Stimulated activated CD4-positive, alpha-beta T cell treated with anti-CD3 and anti-CD28 coated beads, Interleukin-4, amount 100 ng/mL, for 4 hours (primary cell): ENCODE results near the gene WDR48.

ENCODE experiments used
- DNase-seq, 2 experiments: peaks; one replicate each; pipeline ENCODE4 v3.0.0-alpha.2; 2020

The WDR48 gene

DNA sequence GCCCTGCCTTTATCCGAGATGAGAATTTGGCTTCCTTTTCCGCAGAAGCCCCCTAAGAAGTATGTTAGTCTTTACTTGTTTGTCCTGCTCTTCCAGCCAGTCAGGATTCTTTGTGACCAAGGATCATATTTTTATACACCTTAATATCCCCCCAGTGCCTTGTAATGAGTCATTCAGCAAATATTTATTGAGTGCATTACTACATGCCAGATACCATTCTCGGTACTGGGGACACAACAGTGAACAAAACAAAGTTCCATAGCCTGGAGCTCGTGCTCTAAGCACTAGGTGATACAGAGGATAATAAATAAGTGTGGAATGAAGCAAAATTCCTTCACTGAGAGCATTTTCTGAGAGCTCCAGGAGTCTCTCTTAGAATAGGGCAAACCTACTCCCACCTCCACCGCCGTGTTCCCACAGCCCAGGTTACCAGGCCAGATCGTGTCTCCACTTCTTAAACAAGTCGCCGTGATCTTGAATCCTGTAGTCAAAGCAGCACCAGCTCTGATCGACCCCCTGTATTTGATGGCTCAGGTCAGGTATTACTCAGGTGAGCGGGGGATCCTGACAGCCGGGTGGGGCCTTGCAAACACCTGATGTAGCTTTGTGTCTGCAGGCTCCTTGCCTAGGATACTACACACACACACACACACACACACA lies 74.2 kb downstream of the WDR48 start:
- DNase-seq = no peak

DNA sequence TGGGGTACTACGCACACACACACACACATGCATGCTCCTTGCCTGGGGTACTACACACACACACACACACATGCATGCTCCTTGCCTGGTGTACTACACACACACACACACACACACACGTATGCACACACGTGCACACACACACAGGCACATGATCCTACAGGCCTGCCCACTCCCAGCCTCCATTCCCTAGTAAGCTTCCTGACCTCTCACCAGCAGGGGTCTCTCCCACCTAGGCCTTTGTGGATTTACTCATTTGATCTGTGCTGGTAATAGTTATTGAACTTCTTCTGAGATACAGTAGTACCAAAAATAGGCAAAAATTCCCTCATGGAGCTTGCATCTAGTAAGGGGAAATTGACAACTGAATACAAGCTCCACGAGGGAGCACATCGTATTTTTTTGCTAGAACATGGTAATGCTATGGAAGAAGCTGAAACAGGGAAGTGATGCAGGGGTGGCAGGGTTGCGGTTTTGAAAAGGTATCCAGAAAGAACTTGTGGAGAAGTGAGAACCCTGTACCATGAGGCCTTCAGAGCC lies 74.8 kb downstream of the WDR48 start:
- peak in 1 of 2 experiments; percentile 35 for DNase-seq

DNA sequence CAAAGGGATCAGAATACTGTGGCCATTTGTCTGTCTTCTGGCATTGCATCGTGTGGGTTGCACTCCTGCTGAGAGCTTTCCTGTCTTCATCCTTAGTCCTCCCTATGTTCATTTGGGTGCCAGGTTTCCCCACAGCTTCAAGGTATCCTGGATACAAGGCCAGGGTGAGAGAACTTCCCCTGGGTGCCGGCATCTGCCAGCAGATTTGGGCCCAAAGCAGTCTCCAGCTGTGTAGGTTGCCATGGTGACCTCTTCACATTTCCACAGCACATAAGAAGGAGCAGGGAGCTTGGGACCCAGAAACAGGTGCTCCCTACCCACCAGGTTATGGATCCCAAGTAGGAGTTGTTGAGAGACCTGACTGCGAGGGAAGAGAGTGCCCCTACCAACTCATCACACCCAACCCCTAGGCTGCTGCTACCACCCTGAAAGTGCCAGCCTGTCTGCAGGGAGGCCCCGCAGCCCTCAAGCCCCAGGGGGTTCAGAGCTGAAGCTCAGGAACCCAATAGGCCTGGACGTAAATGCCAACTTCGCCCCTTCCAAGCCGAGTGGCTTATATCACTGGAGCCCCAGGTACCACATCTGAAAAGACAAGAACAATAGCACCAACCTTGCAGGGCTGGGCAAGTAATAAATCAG lies 75.6 kb downstream of the WDR48 start:
- DNase-seq = no peak

DNA sequence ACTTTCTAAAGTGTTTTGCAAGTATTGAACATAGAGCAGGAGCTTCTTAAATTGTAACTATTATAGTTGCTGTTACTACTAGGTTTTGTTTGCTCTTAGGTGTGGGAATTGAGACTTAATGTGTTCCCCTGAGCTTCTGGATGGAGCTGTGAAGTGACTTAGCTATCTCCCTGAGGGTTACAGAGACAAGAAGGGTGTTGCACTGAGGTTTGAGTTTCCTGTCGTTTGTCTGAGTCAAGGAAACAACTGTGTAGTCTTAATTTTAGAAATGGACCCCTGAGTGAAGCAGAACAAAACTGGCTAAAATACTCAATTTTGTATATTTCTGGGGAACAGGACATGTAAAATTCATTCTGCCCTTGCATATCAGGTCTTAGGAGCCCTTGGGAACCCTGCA lies 76.1 kb downstream of the WDR48 start:
- DNase-seq = no peak

DNA sequence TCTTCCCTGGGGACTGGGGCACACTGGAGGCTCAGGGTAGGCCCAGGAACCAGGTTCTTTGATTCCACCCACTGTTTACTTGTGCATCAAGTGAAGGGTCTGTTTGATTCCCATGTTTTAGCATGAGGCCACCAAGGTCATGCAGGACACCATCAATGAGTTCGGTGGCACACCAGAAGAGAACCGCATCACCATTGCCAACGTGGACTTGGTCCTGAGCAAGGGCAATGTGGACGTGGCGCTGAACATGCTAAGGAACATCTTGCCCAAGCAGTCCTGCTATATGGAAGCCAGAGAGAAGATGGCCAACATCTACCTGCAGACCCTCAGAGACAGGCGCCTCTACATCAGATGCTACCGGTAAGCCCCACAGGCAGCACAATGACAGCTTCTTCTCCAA lies 77.1 kb downstream of the WDR48 start:
- no peak for DNase-seq

DNA sequence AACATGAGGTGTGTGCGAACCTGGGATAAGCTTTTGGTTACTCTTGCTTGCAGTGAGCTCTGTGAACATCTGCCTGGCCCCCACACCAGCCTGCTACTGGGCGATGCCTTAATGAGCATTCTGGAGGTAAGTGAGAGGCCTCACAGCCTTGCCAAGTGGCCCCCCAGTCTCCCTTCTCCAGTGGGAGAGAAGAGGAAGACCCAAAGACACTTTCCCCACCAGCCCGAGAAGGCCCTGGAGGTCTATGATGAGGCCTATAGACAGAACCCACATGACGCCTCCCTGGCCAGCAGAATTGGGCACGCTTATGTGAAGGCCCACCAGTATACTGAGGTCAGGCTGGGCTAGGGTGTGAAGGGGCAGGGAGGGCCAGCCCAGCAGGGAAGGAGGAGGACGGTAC lies 78.2 kb downstream of the WDR48 start:
- DNase-seq = no peak

DNA sequence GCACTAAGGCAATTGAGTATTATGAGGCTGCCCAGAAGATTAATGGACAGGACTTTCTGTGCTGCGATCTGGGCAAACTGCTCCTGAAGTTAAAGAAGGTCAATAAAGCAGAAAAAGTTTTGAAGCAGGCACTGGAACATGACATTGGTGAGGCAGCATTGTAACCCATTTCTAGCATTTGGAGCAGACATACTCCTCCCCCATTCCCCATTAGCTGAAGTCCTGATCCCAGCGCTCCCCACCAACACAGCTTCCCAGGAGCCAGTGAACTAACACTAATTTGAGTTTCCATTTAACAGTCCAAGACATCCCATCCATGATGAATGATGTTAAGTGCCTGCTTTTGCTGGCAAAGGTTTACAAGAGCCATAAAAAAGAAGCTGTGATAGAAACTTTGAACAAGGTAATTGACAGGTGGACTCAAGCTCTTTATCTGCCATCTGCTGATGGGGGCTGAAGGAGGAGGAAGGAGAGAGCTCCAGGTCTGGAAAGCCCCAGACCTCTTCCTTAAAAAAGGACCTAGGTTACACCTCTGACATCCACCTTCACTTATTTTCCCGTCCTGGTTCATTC lies 79.0 kb downstream of the WDR48 start:
- DNase-seq = no peak

DNA sequence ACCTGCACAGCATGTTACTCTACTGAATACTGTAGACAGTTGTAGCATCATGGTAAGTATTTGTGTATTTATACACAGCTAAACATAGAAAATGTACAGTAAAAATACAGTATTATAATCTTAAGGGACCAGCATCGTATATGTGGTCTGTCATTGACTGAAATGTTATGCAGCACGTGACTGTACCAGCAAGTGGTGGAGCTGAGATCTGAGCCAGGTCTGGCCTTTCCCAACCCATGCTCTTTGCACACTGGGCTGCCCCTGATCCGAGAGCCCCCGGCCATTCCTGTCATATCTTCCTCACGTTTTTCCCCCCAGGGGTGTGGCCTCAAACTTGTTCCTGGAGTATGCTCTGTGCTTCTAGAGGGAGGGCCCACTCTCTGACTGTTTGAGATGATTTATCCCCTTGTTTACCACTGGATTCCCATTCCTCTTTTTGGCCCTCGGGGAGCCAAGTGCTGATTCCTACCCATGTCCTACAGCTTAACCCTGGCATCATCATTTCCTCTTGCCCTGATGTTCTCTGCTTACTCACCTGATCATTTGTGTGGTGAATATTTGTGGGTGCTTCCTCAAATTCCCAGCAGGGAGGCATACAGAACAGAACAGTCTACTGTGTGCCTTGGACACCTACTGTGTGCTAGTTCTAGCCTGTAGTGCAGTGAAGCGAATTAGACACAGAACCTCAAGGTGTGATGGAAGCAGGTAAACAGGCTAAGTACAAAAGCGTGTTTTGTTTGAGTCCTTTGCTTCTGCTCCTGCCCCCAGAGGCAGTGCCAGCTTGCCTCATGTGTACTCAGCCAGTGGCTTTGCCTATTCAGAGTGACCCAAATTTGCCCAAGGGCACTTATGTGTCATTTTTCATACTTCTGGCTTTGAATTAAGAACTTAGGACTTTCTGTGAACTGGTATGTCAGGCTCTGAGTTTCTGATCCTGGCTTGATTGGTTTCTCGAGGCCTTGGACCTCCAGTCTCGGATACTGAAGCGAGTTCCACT lies 80.6 kb downstream of the WDR48 start:
- no peak for DNase-seq

DNA sequence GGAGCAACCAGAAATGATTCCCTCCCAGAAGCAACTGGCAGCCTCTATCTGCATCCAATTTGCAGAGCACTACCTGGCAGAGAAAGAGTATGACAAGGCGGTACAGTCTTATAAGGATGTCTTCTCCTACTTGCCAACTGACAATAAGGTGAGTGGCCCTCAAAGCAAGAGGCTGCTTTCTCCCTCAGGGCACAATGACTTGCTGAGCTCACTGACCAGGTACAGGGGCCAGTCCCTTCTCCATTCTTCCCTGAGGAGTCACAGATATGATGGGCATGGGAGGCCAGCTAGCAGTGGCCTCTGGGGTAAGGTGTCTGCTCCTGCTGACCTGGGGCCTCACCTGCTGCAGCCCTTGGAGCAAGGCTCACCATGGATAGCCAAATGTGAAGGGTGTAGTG lies 81.3 kb downstream of the WDR48 start:
- DNase-seq = no peak

DNA sequence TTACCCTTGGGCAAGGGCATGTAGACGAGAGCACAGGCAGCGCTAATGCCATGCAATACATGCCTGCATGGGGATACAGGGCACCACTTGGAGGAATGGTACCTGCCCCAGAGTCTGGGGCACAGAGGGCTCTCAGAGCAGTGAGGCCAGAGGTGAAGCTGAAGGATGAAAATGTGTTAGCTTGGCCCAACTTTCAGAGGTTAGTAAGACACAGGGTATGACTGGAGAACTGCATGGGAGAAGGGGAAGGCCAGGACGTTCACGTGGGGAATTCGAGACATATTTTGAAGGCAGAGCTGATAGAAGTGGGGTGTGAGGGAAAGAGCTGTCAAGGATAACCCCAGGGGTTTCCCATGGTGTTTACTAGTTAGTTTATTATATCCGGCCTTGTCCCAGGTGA lies 82.0 kb downstream of the WDR48 start:
- DNase-seq = no peak

DNA sequence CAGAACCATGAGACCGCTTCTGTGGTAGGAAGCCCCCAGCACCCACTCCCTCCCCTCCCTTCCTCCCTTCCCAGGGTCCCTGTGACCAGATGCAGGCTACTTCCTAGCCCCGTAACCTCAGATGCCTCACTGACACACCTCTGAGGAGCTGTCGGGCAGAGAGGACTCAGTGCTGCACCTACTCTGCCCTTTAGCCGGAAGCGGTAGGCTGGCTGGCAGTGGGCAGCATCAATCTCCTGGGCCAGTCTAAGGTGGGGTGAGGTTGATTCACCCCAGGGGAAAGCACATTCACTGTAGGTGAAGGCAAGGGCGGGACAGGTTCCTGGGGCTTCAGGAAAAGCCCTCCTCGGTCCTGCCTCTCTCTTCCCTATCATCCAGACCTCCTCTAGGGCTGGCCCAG lies 82.5 kb downstream of the WDR48 start:
- no peak for DNase-seq

DNA sequence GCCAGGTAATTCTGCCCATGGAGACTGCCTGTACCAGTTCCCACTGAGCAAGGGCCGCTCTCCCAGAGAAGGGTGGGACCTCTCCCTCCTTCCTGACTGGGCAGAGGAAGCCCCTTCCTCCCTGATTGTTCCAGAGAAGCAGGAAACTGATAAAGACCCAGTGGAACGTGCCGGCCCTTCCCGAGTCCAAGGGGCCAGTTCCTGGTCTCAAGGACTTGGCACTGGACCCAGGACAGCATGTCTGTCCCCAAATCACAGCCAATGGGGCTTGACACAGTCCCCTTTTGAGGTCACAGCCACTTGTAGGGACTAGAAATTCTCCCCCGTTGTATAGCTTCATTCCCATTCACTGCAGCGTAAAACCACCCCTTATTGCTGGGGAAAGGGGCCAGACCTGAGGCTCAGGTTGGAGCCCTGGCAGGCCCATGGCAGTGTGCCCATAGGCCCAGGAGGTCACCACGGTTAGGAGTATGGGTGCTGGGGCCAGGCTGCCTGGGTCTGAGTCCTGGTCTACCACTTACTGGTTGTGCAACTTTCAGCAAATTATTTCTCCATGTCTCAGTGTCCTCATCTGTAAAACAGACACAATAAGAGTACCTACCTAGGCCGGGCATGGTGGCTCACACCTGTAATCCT lies 83.5 kb downstream of the WDR48 start:
- no peak for DNase-seq

DNA sequence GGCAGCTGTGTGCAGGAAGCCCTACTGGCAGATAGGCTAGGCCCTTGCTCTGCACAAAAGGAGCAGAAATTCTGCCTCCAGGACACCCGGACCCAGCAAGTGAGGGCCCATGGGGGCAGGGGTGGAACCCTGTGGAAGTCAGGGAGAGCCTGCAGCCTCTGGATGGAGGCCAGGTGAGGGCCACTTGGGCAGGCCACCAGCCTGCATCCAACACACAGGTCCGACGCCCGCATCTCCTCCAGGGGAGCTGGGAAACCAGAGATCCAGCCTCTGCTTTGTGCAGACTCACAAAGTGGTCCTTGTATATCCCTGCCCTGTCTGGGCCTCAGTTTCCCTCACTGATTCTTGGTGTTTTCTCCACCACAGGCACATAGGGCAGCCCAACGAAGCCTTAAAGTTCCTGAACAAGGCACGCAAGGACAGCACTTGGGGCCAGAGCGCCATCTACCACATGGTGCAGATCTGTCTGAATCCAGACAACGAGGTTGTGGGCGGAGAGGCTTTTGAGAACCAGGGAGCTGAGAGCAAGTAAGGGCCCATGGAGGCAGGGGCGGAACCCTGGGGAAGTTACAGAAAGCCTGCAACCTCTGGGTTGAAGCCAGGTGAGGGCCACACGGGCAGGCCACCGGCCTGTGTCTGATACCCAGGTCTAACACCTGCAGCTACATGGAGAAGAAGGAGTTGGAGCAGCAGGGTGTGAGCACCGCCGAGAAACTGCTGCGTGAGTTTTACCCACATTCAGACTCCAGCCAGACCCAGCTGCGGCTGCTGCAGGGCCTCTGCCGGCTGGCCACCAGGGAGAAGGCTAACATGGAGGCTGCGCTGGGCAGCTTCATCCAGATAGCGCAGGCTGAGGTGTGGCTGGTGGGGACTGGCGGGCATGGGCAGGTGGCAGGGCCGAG lies 85.0 kb downstream of the WDR48 start:
- DNase-seq = no peak

DNA sequence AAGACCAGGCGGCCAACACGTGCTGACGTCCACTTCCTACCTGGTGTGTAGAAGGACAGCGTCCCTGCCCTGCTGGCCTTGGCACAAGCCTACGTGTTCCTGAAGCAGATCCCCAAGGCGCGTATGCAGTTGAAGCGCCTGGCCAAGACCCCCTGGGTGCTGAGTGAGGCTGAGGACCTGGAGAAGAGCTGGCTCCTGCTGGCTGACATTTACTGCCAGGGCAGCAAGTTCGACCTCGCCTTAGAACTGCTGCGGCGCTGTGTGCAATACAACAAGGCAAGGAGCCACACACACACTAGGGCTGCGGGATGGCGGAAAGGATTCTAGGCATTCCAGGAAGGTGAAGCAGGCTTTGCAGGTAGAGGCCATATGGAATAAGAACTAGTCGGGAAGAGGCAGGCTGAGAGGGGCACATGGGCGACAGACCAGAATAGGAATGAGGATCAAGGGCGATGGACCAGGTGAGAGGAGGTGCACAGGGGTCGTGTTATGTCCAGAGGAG lies 85.7 kb downstream of the WDR48 start:
- DNase-seq = no peak

DNA sequence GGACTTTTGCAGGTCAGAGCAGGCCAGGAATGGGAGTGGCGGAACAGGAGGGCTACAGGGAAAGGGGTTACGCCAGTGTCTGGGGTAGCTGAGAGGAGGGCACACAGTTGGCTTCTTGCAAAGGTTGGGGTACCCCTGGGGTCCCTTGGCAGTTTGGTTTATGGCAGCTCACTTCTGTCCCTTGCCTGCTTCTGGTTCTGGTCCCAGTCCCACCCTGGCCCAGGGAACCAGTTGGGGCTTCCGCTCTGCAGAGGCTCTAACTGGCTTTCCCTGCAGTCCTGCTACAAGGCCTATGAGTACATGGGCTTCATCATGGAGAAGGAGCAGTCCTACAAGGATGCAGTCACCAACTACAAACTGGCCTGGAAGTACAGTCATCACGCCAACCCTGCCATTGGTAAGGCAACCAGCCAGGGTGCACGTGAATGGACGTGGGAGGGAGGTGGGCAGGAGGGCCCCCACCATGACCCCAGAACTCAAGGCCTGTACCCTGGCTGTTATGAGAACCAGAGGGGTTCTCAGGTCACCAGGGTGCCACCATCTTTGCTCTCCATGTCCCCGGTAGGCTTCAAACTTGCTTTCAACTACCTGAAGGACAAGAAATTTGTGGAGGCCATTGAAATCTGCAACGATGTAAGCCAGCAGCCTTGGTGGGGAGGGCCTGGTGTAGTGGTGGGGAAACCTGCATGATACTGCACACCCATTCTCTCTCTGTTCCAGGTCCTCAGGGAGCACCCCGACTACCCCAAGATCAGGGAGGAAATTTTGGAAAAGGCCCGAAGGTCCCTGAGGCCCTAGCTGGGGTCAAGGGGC lies 86.4 kb downstream of the WDR48 start:
- no peak for DNase-seq

DNA sequence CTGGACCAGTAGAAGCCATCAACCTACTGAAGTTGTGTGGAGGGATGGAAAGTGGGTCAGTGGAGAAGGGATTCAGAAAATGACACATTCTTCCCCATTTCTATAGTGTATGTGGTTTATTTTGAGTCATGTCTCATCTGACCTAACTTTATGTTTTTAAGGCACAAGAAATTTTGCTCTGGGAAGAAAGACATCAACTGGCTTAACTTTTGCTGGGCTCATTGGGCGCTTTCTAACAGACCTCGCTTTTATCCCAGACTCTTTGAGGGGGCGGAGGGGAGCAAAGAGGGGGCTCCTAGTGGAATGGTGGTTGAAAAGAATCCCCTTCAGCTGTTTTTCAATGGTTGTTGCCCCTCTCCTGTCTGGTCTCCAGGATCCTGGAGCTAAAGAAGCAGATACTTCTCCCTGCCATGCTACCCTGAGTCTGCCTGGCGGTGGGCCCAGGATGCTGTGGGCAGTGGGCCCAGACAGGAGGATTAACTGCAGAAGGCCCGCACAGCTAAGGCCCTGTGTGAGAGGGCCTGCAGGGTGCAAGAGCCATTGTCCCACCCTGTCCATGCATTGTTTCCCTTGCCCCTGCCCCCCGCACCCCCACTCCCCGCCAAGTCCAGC lies 87.1 kb downstream of the WDR48 start:
- no peak for DNase-seq

DNA sequence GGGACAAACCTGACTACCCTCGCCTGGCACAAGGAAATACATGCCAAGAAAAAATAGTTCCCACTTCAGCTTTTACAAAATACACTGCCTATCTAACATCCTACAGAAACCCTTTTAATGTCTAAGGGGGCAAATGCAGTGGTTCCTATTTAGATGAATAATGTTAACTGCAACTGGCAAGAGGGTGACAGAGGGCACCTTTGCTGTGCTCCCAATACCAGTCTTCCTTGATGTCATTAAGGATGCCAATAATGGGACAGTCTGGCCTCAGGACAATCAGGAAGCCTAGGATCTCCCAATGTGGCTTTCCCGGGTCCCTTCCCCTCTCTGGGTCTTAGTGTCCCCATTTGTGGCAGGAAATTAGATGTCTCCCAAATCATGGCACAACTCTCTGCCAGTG lies 87.6 kb downstream of the WDR48 start:
- DNase-seq = no peak

DNA sequence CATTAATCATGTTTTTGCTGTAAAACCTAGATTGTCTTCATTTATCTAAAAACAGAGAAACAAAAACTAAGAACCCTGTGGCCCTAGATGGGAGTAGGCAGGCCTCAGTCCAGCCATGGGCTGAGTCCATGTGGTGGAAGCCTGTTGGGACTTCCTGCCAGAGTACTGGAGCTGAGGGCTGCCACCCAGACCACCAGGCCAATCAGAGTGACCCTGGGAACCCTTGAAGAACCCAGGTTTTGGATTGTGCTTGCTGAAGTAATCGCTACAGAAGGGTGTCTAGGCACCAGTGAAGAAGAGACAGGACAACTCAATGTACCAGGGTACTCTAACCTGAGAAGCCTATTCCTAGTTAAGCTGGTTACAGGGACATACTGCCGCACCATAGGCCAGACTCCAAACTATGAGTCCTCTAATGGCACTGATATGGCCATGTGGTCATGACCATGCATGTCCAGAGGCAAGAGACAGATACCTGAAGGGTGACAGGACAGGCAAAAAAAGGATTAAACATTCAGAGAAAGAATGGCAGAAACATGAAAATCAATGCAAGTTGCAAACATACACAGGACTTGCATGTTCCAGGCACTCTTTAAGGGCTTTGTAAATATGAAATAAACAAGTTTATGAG lies 88.6 kb downstream of the WDR48 start:
- no peak for DNase-seq
